ENCODE results near the gene NPPB. TPM values are rescaled to one million over a fixed set of nuclear protein-coding genes. Genes with fewer than 3 reads are reported as not detected.

The NPPB gene
- total and polyA plus RNA-seq, 2 experiments from 2014 or later, result 0.95 TPM; not detected in 1

- Histone ChIP-seq H3K36me3 (ENCODE audit: insufficient read depth) (peaks cover 57% of the 10 kb centered on the region), H4K20me1 (replicated peaks; ENCODE audit: insufficient read depth) (peaks cover 17% of the 10 kb centered on the region; the same call in 1 of the 2 replicates), H3K9me2 (ENCODE audit: insufficient read depth) (no peaks in the 10 kb centered on the region), H3K4me3 (no peak overlapping the region), H3F3A (replicated peaks; ENCODE audit: low read depth) (peaks cover 43% of the 10 kb centered on the region), H2AFZ (no peak overlapping the region), H3K27me3 (ENCODE audit: insufficient read depth) (no peaks in the 10 kb centered on the region), H3K4me2 (no peak overlapping the region), H3K4me1 (ENCODE audit: insufficient read depth) (no peaks in the 10 kb centered on the region), H3K79me2 (replicated peaks; ENCODE audit: insufficient read depth) (no peaks in the 10 kb centered on the region), H3K27ac (ENCODE audit: low read depth) (no peak overlapping the region)
- ATAC-seq (no peak), DNase-seq (ENCODE audit: low spot score) (no peak)
- H3K27ac Mint-ChIP-seq, result no peak overlapping the region
- H3K4me3 Mint-ChIP-seq, result no peak overlapping the region
- H3K9me3 Mint-ChIP-seq, result no peaks in the 10 kb centered on the region
- H3K4me1 Mint-ChIP-seq, result no peaks in the 10 kb centered on the region; the same call in 2 of the 3 replicates
- peaks cover 73% of the 10 kb centered on the region for H3K36me3 Mint-ChIP-seq (ENCODE audit: low read depth)
- no peak for TF ChIP-seq EZH2phosphoT487 (IDR thresholded peaks at IDR 0.05; ENCODE audit: unreplicated experiment)
- TF ChIP-seq CTCF (conservative IDR thresholded peaks at IDR 0.05; ENCODE audit: low read depth in 2 of 2), result no peak
- no peak for TF ChIP-seq JUNB (IDR thresholded peaks at IDR 0.05; ENCODE audit: unreplicated experiment)
- no peak for TF ChIP-seq ZNF462 (CRISPR knock-in tag; IDR thresholded peaks at IDR 0.05)
- TF ChIP-seq, protein P1, sequence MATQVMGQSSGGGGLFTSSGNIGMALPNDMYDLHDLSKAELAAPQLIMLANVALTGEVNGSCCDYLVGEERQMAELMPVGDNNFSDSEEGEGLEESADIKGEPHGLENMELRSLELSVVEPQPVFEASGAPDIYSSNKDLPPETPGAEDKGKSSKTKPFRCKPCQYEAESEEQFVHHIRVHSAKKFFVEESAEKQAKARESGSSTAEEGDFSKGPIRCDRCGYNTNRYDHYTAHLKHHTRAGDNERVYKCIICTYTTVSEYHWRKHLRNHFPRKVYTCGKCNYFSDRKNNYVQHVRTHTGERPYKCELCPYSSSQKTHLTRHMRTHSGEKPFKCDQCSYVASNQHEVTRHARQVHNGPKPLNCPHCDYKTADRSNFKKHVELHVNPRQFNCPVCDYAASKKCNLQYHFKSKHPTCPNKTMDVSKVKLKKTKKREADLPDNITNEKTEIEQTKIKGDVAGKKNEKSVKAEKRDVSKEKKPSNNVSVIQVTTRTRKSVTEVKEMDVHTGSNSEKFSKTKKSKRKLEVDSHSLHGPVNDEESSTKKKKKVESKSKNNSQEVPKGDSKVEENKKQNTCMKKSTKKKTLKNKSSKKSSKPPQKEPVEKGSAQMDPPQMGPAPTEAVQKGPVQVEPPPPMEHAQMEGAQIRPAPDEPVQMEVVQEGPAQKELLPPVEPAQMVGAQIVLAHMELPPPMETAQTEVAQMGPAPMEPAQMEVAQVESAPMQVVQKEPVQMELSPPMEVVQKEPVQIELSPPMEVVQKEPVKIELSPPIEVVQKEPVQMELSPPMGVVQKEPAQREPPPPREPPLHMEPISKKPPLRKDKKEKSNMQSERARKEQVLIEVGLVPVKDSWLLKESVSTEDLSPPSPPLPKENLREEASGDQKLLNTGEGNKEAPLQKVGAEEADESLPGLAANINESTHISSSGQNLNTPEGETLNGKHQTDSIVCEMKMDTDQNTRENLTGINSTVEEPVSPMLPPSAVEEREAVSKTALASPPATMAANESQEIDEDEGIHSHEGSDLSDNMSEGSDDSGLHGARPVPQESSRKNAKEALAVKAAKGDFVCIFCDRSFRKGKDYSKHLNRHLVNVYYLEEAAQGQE (IDR thresholded peaks at IDR 0.05; ENCODE audit: unreplicated experiment), result no peak
- TF ChIP-seq ETS1 (IDR thresholded peaks at IDR 0.05), result no peak
- TF ChIP-seq ZNF331 (CRISPR knock-in tag; IDR thresholded peaks at IDR 0.05; ENCODE audit: low read depth), result no peak
- H3K27me3 Mint-ChIP-seq (ENCODE audit: insufficient read depth, low read depth, poor library complexity), result peaks cover 9% of the 10 kb centered on the region
These were observed 24.8 kb downstream of the NPPB start for GRCh38 chr1:11833900-11834299.

Measured in GM23338 (cell line).